Measurements from ENCODE around the gene GLUL. TPM values are rescaled to one million over a fixed set of nuclear protein-coding genes. Genes with fewer than 3 reads are reported as not detected.

GLUL gene
- total and polyA plus RNA-seq, 2 donors from 2014 or later, result 90.6 to 533 TPM

DNA sequence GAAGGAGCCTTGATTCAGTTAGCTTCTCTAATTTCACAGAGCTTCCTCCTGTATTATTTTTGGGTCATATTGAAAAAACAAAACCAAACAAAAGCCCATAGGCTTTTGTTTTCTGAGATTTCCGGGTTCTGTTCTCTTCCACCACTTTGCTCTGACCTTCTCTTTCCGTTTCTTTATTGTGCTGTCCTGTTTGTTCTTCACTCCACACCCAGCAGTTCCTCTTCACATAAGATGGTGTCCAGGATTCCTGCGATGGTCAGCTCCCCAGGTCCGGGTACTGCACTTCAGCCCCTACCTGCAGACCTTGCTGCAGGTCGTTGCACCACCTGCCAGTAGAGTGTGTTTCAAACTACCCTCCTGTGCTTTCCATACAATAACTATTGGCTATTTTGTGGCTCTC is 44.6 kb downstream of the GLUL start:
- no peak overlapping the region for H3K9ac ChIP-seq (ENCODE audit: low read length in 3 of 3)
- DNase-seq (no peak), FAIRE-seq (no peak)
- H3K4me3 ChIP-seq (ENCODE audit: low read length in 3 of 3), result no peak overlapping the region
- H3K4me1 ChIP-seq (ENCODE audit: control insufficient read depth in 2 of 3, insufficient read depth in 2 of 3, low read depth in 1 of 3, low read length in 3 of 3), result no peaks in the 10 kb centered on the region
- H3K9me3 ChIP-seq (ENCODE audit: control insufficient read depth in 2 of 3, insufficient read depth in 1 of 3, low read length in 3 of 3), result no peaks in the 10 kb centered on the region
- intact Hi-C loops (cut with DNase I), result no loop called here
- no peaks in the 10 kb centered on the region for H3K36me3 ChIP-seq (ENCODE audit: control insufficient read depth in 2 of 3, insufficient read depth in 3 of 3, low read length in 3 of 3)
- no peak overlapping the region for H3K27ac ChIP-seq (ENCODE audit: low read depth in 2 of 2, low read length in 2 of 2)
- TF ChIP-seq, protein P1, sequence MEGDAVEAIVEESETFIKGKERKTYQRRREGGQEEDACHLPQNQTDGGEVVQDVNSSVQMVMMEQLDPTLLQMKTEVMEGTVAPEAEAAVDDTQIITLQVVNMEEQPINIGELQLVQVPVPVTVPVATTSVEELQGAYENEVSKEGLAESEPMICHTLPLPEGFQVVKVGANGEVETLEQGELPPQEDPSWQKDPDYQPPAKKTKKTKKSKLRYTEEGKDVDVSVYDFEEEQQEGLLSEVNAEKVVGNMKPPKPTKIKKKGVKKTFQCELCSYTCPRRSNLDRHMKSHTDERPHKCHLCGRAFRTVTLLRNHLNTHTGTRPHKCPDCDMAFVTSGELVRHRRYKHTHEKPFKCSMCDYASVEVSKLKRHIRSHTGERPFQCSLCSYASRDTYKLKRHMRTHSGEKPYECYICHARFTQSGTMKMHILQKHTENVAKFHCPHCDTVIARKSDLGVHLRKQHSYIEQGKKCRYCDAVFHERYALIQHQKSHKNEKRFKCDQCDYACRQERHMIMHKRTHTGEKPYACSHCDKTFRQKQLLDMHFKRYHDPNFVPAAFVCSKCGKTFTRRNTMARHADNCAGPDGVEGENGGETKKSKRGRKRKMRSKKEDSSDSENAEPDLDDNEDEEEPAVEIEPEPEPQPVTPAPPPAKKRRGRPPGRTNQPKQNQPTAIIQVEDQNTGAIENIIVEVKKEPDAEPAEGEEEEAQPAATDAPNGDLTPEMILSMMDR (IDR thresholded peaks at IDR 0.05; ENCODE audit: borderline replicate concordance, extremely low read depth, insufficient read depth), result no peak
- no peaks in the 10 kb centered on the region for H3K27me3 ChIP-seq (ENCODE audit: control insufficient read depth, insufficient read depth, low read length)

DNA sequence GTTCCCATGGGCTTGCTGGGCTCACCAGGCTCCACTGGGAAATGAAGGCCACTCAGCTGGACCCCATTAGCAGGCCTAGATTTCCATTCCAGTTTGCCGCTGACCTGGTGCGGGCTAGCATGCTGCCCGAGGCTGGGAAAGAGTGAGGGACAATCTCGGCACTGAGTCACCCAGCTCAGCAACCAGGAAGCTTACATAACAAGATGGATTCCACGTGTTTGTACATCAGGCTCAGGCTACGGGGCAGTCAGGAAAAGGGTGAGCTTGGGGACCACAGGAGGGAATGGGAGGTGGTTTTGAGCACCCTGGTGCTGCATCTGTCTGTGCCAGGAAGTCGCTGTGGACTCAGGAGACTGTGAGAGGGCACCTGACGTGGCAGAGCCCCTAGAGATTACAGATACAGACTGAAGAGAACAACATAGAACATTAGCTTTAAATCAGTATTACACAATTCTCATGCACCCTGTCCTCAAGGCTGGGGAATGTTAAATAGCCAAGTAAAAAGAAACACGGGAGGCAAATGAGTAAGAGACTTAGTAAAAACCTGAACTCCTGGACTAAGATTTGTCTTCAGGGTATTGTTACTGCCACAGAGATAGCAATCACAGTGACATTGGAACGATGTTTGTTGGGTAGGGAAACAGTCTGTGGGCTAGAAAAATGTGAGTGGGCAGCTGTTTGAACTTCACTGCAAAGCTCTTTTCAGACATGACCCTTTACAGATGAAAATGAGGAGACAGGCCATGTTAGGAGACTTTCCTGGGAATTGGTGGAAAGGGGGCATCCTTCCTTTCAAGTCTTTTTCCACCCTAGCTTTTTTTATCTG is 51.1 kb downstream of the GLUL start:
- H3K27ac ChIP-seq (ENCODE audit: low read depth in 2 of 2, low read length in 2 of 2), result no peak overlapping the region
- intact Hi-C loops (cut with DNase I), result no loop called here
- H3K4me3 ChIP-seq (ENCODE audit: low read length in 3 of 3), result no peak overlapping the region
- no peak for FAIRE-seq
- H3K27me3 ChIP-seq (ENCODE audit: control insufficient read depth, insufficient read depth, low read length), result no peaks in the 10 kb centered on the region
- H3K9me3 ChIP-seq (ENCODE audit: control insufficient read depth in 2 of 3, insufficient read depth in 1 of 3, low read length in 3 of 3), result no peaks in the 10 kb centered on the region
- no peak overlapping the region for H3K9ac ChIP-seq (ENCODE audit: low read length in 3 of 3)
- no peak for DNase-seq
- no peaks in the 10 kb centered on the region for H3K4me1 ChIP-seq (ENCODE audit: control insufficient read depth in 2 of 3, insufficient read depth in 2 of 3, low read depth in 1 of 3, low read length in 3 of 3)
- H3K36me3 ChIP-seq (ENCODE audit: control insufficient read depth in 2 of 3, insufficient read depth in 3 of 3, low read length in 3 of 3), result no peaks in the 10 kb centered on the region
- TF ChIP-seq, protein P1 (IDR thresholded peaks at IDR 0.05; ENCODE audit: borderline replicate concordance, extremely low read depth, insufficient read depth), result no peak

DNA sequence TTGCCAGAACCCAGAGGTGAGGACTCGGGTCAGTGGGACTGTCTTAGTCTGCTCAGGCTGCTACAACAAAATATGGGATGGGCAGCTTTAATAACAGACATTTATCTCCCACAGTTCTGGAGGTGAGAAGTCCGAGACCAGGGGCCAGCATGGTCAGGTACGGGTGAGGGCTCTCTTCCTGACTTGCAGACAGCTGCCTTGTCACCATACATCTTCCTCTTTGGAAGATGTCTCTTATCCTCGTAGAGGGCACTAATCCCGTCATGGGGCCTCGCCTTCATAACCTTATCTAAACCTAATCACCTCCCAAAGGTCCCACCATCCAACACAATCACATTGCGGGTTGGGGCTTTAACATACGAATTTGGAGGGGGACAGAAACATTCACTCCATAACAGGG is 51.9 kb downstream of the GLUL start:
- Histone ChIP-seq H3K9ac (ENCODE audit: low read length in 3 of 3) (no peak overlapping the region), H3K36me3 (ENCODE audit: control insufficient read depth in 2 of 3, insufficient read depth in 3 of 3, low read length in 3 of 3) (no peaks in the 10 kb centered on the region), H3K27ac (ENCODE audit: low read depth in 2 of 2, low read length in 2 of 2) (no peak overlapping the region), H3K9me3 (ENCODE audit: control insufficient read depth in 2 of 3, insufficient read depth in 1 of 3, low read length in 3 of 3) (no peaks in the 10 kb centered on the region), H3K4me3 (ENCODE audit: low read length in 3 of 3) (no peak overlapping the region), H3K27me3 (ENCODE audit: control insufficient read depth, insufficient read depth, low read length) (no peaks in the 10 kb centered on the region), H3K4me1 (ENCODE audit: control insufficient read depth in 2 of 3, insufficient read depth in 2 of 3, low read depth in 1 of 3, low read length in 3 of 3) (no peaks in the 10 kb centered on the region)
- TF ChIP-seq, protein P1 (IDR thresholded peaks at IDR 0.05; ENCODE audit: borderline replicate concordance, extremely low read depth, insufficient read depth), result no peak
- intact Hi-C loops (cut with DNase I), result no loop called here
- DNase-seq (no peak), FAIRE-seq (no peak)
